K562 (cell line): ENCODE results near the gene SIRT4.
"Not testable (repeated sequence)": the region's sequence is repeated elsewhere in the genome, so short reads cannot be mapped to it uniquely, and the experiment has no call there.

Experiments
- CEBPB ChIP-seq: fragments of 450-650 bp; IDR thresholded peaks from 2 replicates; pipeline ENCODE4 v1.6.1; 2016; ENCODE audit warnings: missing genetic modification characterization, missing compliant biosample characterization
- PTRF ChIP-seq: fragments of 450-650 bp; IDR thresholded peaks from 2 replicates; pipeline ENCODE4 v1.6.1; 2016; ENCODE audit warnings: mild to moderate bottlenecking, missing genetic modification characterization, missing compliant biosample characterization
- TF ChIP-seq, protein P1 (sequence below), 3 experiments: IDR thresholded peaks in 2 of 3; conservative IDR thresholded peaks in 1 of 3; 2 replicates each; pipeline ENCODE4 v1.5.1; 2011 to 2012; ENCODE audit warnings: low read length in 3 of 3, mild to moderate bottlenecking in 3 of 3, control low read depth in 2 of 3, improper control_type of control experiment in 1 of 3, inconsistent platforms in 1 of 3, low read depth in 1 of 3, mixed read lengths in 1 of 3, moderate library complexity in 1 of 3; ENCODE audit not compliant: insufficient read depth in 2 of 3

DNA sequence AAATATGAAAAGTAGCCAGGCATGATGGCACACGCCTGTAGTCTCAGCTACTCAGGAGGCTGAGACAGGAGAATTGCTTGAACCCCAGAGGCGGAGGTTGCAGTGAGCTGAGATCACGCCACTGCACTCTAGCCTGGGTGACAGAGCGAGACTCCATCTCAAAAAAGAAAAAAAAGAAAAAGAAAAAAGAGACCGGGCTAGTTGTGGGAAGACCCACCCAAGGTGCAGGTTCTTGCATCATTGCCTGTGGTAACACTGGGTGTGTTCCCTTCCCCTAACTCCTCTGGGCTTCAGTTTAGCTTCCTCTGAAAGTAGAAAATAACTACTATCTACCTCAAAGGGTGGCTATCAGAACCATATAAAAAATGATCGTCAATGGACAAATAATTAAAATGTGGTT is 48.8 kb upstream of the SIRT4 start:
- TF ChIP-seq CEBPB, PTRF (tag): not testable (repeated sequence)
- TF ChIP-seq, protein P1, sequence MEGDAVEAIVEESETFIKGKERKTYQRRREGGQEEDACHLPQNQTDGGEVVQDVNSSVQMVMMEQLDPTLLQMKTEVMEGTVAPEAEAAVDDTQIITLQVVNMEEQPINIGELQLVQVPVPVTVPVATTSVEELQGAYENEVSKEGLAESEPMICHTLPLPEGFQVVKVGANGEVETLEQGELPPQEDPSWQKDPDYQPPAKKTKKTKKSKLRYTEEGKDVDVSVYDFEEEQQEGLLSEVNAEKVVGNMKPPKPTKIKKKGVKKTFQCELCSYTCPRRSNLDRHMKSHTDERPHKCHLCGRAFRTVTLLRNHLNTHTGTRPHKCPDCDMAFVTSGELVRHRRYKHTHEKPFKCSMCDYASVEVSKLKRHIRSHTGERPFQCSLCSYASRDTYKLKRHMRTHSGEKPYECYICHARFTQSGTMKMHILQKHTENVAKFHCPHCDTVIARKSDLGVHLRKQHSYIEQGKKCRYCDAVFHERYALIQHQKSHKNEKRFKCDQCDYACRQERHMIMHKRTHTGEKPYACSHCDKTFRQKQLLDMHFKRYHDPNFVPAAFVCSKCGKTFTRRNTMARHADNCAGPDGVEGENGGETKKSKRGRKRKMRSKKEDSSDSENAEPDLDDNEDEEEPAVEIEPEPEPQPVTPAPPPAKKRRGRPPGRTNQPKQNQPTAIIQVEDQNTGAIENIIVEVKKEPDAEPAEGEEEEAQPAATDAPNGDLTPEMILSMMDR (IDR thresholded peaks at IDR 0.05 in 2 of 3, conservative IDR thresholded peaks at IDR 0.05 in 1 of 3; ENCODE audit: insufficient read depth in 2 of 3, low read depth in 1 of 3, low read length in 3 of 3) = not testable (repeated sequence)
